ENCODE measurements around the gene SIM2. TPM values are rescaled to one million over a fixed set of nuclear protein-coding genes. Genes with fewer than 3 reads are reported as not detected.

SIM2 gene
- total RNA-seq, 4 donors from 2014 or later = 1.2 TPM; not detected in 3

GRCh38 chr21:36790616-36791015 is 91.7 kb downstream of the SIM2 start:
- Histone ChIP-seq H3K27me3 (no peaks in the 10 kb centered on the region), H3K9me3 (peaks cover 3% of the 10 kb centered on the region), H3K4me3 (no peak overlapping the region), H3K4me1 (peaks cover 8% of the 10 kb centered on the region), H3K27ac (no peak overlapping the region), H3K36me3 (no peaks in the 10 kb centered on the region)
- TF ChIP-seq POLR2A (IDR thresholded peaks at IDR 0.05) = no peak
- no peak for TF ChIP-seq EP300 (IDR thresholded peaks at IDR 0.05)
- TF ChIP-seq POLR2AphosphoS5 (IDR thresholded peaks at IDR 0.05) = no peak
- TF ChIP-seq CTCF (IDR thresholded peaks at IDR 0.05) = no peak
- 83% methylated on average over 7 of the region's 7 CpGs for WGBS
- no peak for DNase-seq (ENCODE audit: low spot score in 2 of 2)

- Histone ChIP-seq H3K9me3 (peaks cover 3% of the 10 kb centered on the region), H3K36me3 (no peaks in the 10 kb centered on the region), H3K27ac (no peak overlapping the region), H3K27me3 (no peaks in the 10 kb centered on the region), H3K4me3 (no peak overlapping the region), H3K4me1 (peaks cover 6% of the 10 kb centered on the region)
- DNase-seq (ENCODE audit: low spot score in 2 of 2) = no peak
- WGBS = 83% methylated on average over 10 of the region's 10 CpGs
- TF ChIP-seq CTCF (IDR thresholded peaks at IDR 0.05) (no peak), POLR2A (IDR thresholded peaks at IDR 0.05) (no peak), EP300 (IDR thresholded peaks at IDR 0.05) (no peak), POLR2AphosphoS5 (IDR thresholded peaks at IDR 0.05) (no peak)
Measured at GRCh38 chr21:36791180-36791579, 92.3 kb downstream of the SIM2 start.

GRCh38 chr21:36791695-36792470 is 93.0 kb downstream of the SIM2 start:
- WGBS = 86% methylated on average over 21 of the region's 21 CpGs
- peaks cover 6% of the 10 kb centered on the region for H3K4me1 ChIP-seq
- no peaks in the 10 kb centered on the region for H3K36me3 ChIP-seq
- no peaks in the 10 kb centered on the region for H3K27me3 ChIP-seq
- TF ChIP-seq POLR2A (IDR thresholded peaks at IDR 0.05) = no peak
- TF ChIP-seq POLR2AphosphoS5 (IDR thresholded peaks at IDR 0.05) = no peak
- TF ChIP-seq EP300 (IDR thresholded peaks at IDR 0.05) = no peak
- TF ChIP-seq CTCF (IDR thresholded peaks at IDR 0.05) = no peak
- no peak overlapping the region for H3K4me3 ChIP-seq
- DNase-seq (ENCODE audit: low spot score in 2 of 2) = no peak
- H3K27ac ChIP-seq = no peak overlapping the region
- H3K9me3 ChIP-seq = peaks cover 6% of the 10 kb centered on the region

- peaks cover 7% of the 10 kb centered on the region for H3K9me3 ChIP-seq
- WGBS = 41% methylated on average over 6 of the region's 6 CpGs
- H3K36me3 ChIP-seq = no peaks in the 10 kb centered on the region
- no peak overlapping the region for H3K4me3 ChIP-seq
- DNase-seq (ENCODE audit: low spot score in 2 of 2) = no peak
- H3K27me3 ChIP-seq = no peaks in the 10 kb centered on the region
- H3K27ac ChIP-seq = no peak overlapping the region
- H3K4me1 ChIP-seq = peaks cover 5% of the 10 kb centered on the region
- TF ChIP-seq CTCF (IDR thresholded peaks at IDR 0.05) (no peak), EP300 (IDR thresholded peaks at IDR 0.05) (no peak), POLR2A (IDR thresholded peaks at IDR 0.05) (no peak), POLR2AphosphoS5 (IDR thresholded peaks at IDR 0.05) (no peak)
Measured at GRCh38 chr21:36792505-36792967, 93.6 kb downstream of the SIM2 start.

GRCh38 chr21:36796070-36796469 is 97.2 kb downstream of the SIM2 start:
- no peaks in the 10 kb centered on the region for H3K36me3 ChIP-seq
- H3K27ac ChIP-seq = no peak overlapping the region
- TF ChIP-seq POLR2A (IDR thresholded peaks at IDR 0.05) (no peak), POLR2AphosphoS5 (IDR thresholded peaks at IDR 0.05) (no peak), EP300 (IDR thresholded peaks at IDR 0.05) (no peak), CTCF (IDR thresholded peaks at IDR 0.05) (no peak)
- no peak for DNase-seq (ENCODE audit: low spot score in 2 of 2)
- no peaks in the 10 kb centered on the region for H3K4me1 ChIP-seq
- no peak overlapping the region for H3K4me3 ChIP-seq
- 91% methylated on average over 2 of the region's 2 CpGs for WGBS
- H3K9me3 ChIP-seq = peaks cover 19% of the 10 kb centered on the region
- no peaks in the 10 kb centered on the region for H3K27me3 ChIP-seq

All from suprapubic skin (tissue), 4 donors.